SU-DHL-6 (cell line): Measurements from ENCODE around the gene TENM4.

Experiments
- EZH2phosphoT487 ChIP-seq: fragments of 200-600 bp; sonication (generic), shearing (Covaris generic); conservative IDR thresholded peaks from 2 replicates; pipeline ENCODE4 v1.6.1; 2018; ENCODE audit warnings: mild to moderate bottlenecking, antibody characterized with exemption, low read length, moderate library complexity, mixed read lengths
- TF ChIP-seq, protein P1 (sequence below): fragments of 200-600 bp; sonication (generic); IDR thresholded peaks from one replicate; pipeline ENCODE4 v1.5.1; 2017; ENCODE audit warnings: antibody characterized with exemption, mild to moderate bottlenecking, low read length, moderate library complexity; ENCODE audit not compliant: insufficient read depth, poor library complexity, severe bottlenecking

DNA sequence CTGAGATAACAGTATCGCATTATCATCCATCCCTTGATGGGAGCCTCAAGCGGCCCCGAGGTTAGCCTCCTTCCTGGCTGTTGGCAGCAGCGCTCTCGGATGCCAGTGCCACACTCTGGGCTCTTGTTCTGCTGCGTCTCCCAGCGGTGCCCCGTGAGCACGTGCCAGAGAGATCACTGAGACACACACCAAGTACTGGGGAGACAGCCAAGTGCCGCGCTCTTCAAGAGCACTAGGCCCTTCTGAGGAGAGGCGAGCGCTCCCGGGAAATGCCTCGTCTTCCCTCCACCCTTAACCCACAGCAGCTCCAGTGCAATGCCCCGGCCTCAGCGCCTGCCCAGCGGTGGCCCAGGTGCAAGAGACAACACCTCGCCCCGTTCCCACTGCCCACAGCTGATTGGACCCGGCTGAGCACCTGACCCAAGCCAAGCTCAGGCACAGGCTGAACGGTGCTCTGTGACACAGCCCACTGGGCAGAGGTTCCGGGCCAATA lies 617.9 kb downstream of the TENM4 start:
- TF ChIP-seq, protein P1, sequence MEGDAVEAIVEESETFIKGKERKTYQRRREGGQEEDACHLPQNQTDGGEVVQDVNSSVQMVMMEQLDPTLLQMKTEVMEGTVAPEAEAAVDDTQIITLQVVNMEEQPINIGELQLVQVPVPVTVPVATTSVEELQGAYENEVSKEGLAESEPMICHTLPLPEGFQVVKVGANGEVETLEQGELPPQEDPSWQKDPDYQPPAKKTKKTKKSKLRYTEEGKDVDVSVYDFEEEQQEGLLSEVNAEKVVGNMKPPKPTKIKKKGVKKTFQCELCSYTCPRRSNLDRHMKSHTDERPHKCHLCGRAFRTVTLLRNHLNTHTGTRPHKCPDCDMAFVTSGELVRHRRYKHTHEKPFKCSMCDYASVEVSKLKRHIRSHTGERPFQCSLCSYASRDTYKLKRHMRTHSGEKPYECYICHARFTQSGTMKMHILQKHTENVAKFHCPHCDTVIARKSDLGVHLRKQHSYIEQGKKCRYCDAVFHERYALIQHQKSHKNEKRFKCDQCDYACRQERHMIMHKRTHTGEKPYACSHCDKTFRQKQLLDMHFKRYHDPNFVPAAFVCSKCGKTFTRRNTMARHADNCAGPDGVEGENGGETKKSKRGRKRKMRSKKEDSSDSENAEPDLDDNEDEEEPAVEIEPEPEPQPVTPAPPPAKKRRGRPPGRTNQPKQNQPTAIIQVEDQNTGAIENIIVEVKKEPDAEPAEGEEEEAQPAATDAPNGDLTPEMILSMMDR = no peak
- no peak for TF ChIP-seq EZH2phosphoT487
